ENCODE measurements around the gene FAM171A2.
"Not testable (repeated sequence)": the region's sequence is repeated elsewhere in the genome, so short reads cannot be mapped to it uniquely, and the experiment has no call there.

Gene FAM171A2

DNA sequence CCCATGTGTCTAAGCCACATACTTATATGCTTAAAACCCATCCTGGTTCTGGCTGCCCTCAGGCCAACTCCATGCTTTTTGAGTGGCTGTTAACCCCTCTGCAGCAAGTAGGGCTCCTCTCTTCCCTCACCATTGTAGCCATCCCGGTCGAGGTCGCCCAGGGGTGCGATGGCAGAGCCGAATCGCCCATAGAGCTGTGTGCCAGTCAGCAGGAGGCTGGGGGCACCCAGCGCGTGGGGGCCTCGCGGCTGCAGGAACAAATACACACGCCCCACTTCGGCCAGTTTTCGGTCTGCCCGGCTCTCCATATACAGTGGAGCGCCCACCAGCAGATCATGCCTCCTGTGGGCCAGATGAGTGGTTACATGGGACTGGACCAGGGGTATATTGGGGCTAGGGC, 19.7 kb upstream of the FAM171A2 start:
- FAIRE-seq: no peak

DNA sequence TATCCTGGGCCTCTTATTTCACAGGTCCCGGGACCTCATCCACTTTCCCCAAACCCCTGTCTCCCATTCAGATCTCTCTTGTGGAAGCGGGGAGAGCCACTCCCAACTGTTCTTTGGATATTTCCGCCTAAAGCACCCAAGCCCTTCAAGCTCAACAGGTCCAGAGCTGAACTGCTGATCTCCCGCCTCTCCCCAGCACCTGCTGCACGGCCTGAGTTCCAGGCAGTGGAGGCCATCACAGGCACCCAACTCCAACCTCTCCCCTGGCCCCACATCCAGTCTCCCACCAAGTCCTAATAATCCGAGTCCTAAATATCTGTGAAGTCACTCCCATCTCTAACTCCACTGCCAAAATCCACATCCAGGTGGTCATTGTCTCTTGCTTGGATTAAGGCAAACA, 19.3 kb upstream of the FAM171A2 start:
- FAIRE-seq: no peak

DNA sequence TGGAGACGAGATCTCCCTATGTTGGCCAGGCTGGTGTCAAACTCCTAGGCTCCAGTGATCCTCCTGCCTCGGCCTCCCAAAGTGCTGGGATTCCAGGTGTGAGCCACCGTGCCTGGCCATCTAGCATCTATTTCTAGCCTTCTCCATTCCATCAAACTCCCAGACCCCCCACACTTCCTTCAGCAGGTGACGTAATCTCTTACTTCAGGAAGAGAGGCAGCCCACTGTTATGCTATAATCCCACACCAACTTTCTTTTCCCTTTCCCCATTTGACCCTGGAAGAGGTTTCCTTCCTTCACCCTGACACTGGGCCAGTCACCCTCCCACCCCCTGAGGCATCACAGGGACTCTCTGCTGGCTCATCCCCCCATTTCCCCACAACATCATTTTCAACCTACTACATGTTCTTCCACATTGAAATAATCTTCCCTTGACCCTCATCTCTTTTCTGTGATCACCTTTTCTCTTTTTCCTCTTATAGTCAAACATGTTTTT, 18.2 kb upstream of the FAM171A2 start:
- no peak for FAIRE-seq

DNA sequence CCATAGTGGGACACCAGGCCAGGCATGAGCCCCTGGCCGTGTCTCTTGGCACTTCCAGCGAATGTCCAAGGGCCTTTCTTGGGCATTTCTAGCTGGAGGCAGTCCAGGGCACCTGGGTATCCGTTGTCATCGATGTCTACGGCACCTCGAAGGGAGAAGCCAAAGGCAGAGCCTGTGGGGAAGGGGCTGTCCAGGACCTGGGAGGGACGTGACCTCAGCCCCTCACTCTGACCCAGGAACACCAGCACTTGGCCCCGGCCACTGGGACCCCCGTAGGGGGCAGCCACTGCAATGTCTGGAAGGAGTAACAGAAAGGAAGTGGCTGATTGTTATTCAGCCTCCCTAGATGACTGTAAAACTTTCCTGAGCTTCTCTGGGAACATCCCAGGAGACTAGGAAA, 17.1 kb upstream of the FAM171A2 start:
- FAIRE-seq: no peak

DNA sequence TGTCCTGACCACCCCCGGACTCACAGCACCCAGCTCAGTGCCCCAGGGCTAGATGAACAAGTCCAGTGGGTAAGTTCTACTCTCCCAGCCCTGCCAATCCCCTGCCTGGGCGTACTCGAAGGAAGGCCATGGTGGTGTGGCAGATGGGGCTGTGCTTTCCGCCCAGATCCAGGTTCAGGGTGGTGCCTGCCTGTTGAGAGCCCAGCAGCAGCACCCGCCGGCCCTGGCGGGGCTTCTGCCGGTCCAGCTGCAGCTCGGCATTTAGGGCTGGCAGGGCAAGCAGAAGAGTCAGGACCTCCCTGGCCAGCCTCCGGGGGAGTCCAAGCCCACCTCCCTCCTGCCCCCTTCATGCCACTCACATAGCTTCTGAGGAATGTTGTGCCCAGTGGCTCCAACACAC, 16.2 kb upstream of the FAM171A2 start:
- FAIRE-seq: no peak

DNA sequence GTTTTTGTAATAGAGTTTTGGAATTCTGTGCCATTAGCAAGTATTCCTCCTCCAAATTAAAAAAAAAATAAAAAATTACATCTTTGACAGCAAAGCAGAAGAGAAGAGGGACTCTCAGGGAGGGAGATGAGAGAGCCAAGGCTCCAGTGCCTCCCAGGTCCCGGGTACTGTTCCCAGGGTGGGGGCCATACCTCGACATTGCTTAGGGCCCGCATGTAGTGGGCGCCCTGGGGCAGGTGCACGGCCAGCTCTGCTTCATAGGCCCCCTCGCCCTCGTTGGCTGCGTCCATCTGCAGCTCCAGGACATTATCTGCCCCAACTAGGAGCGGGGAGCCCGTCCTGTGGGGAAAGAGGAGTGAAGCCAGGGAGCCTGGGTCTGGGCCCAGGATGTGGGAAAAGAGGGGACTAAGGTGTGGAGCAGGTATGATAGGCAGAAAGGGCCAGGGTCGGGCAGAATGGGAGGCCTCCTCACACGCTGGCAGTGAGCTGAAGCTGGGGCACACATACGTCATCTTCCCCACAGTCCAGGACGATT, 14.6 kb upstream of the FAM171A2 start:
- FAIRE-seq: no peak

DNA sequence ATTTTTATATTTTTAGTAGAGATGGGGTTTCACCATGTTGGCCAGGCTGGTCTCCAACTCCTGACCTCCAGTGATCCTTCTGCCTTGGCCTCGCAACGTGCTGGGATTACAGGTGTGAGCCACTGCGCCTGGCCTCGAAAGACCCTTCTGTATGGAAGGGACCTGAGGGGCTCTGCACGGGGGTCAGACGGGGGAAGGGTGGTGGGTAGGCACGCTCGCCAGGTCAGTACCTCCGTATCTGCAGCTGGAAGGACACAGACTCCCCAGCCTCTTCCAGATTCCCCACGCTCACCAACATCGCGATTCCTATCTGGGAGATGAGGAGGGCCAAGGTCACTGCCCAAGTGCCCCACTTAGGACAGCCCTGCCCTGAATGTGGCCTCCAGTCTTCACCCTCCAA, 13.1 kb upstream of the FAM171A2 start:
- FAIRE-seq: no peak

DNA sequence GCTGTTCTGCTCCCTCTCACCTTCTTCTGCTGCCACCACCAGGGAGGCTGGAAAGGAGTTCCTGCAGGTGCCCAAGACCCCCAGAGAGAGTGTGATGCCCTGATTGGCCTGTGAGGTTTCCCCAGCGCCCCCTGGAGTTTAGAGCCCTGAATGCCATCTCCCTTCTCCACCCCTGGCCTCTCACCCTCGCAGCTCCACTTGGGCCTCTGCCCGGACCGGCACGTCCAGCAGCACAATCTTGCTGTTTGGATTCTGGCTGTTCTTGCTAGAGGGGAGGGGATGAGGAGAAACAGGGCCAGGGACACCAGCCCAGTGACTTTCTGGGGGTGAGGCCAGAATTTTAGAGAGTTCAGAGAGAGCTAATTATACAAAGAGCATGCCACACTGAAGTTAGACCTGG, 12.5 kb upstream of the FAM171A2 start:
- FAIRE-seq: no peak

DNA sequence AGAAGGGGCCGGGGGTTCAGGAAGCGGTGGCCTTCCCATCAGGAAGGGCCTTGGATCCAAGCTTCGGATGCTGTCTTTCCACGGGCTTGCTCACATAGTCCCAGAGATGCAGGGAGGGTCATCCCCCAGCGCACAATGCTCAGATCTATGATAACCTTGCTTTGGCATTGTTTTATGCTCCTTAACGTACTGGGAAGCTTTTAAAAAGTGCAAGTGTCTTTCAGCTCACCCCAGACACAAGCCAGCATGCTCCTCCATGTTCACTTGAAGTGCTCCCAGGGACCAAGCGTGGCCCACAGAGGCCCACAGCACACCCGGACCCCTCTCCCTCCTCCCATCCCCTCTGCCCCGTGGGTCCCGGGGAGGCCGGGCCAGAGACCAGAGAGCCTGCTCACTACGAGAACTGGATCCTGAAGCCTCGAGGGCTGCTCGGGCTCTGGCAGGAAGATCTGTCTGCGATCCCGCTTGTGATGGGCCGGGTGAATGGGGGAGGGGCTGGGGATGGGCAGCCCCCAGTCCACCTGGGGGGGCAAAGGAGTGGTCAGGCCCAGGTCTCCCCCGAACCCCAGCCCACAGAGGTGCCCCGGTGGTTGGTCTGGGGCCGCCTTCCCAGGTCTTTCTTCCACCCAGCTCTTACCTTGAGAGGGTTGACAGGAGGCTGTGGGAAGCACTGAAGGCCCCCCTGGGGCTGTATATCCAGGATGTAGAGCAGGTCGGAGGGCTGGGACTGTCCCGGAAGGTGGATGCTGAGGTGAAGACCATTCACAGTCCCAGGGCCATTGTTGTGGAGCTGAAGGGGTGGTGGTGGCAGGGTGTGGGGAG, 11.8 kb upstream of the FAM171A2 start:
- no peak for FAIRE-seq

DNA sequence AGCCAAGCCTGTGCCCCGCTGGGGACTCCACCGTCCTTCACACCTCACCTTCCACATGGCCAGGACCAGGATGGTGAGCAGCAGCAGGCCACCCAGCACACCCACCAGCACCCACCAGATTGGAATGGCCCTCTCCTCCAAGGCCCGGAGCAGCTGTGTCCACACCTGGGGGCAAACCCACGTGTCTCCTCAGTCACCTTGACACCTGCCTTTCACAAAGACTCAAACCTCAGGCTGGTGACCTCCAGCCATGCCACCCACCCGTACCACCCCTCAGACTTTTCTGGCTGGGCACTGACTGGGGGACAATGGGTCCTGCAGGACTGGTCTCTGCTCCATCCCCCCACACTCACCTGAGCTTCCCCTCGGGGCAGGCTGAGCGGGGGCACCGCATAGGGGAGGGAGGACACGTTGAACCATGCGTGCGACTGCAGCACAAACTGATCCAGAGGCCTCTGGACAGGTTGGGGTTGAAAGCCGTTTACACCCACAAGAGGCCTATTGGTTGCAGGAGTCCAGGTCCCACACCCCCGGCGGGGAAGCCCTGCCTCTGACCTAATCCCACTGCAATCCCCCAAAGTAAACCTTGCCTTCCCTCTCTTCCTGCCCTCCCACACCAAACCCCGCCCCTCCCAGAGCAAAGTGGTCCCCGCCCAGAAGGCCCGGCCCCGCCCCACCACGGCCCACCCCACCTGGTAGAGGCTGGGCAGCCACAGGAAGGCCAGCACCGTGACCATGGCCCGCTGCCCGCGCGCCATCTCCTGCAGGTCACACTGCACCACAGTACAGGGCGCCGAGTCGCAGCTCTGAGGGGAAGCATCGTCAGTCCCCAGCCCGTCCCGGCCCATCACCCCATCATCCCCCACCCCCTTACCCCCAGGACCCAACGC, 10.9 kb upstream of the FAM171A2 start:
- FAIRE-seq: no peak

DNA sequence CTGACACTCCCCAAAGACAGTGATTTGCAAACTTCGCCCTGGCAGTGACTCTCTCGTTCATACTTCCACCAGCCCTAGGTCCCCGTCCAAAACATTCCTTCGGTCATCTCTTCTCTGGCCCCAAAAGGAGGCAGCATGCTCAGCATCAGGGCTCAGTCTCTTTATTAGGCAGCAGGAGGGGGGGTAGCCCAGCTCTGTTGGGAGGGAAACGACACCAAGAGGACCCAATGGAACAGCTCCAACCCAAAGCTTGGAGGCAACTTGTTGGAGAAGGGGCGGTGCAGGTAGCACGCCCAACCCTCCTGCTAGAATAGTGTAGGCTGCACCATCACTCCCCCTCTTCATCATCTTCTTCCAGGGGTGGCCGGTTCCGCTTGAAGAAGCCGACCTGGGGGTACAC, 8.4 kb upstream of the FAM171A2 start:
- FAIRE-seq: no peak

DNA sequence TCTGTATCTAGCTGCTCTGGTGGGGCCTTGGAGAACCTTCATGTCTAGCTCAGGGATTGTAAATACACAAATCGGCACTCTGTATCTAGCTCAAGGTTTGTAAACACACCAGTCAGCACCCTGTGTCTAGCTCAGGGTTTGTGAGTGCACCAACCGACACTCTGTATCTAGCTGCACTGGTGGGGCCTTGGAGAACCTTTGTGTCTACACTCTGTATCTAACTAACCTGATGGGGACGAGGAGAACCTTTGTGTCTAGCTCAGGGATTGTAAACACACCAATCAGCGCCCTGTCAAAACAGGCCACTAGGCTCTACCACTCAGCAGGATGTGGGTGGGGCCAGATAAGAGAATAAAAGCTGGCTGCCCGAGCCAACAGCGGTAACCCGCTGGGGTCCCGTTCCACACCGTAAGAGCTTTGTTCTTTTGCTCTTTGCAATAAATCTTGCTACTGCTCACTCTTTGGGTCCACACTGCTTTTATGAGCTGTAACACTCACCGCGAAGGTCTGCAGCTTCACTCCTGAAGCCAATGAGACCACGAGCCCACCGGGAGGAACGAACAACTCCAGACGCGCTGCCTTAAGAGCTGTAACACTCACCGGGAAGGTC, 5.9 kb upstream of the FAM171A2 start:
- FAIRE-seq: not testable (repeated sequence)

DNA sequence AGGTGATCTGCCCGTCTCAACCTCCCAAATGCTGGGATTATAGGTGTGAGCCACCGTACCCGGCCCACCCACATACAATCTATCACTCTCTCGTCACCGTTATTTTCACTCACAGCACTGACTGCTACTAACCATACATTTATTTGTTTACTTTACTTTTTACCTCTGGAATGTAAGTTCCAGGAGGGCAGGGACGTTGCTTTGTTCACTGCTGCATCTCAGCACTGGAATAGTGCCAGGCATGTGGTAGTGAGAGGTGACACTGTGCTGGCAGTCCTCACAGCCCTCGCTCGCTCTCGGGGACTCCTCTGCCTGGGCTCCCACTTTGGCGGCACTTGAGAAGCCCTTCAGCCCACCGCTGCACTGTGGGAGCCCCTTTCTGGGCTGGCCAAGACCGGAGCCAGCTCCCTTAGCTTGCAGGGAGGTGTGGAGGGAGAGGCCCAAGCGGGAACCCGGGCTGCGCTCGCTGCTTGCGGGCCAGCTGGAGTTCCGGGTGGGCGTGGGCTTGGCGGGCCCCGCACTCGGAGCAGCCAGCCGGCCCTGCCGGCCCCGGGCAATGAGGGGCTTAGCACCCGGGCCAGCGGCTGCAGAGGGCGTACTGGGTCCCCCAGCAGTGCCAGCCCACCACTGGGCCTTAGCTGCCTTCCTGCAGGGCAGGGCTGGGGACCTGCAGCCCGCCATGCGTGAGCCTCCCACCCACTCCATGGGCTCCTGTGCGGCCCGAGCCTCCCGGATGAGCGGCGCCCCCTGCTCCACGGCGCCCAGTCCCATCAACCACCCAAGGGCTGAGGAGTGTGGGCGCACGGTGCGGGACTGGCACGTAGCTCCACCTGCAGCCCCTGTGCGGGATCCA, 5.0 kb upstream of the FAM171A2 start:
- FAIRE-seq: not testable (repeated sequence)

DNA sequence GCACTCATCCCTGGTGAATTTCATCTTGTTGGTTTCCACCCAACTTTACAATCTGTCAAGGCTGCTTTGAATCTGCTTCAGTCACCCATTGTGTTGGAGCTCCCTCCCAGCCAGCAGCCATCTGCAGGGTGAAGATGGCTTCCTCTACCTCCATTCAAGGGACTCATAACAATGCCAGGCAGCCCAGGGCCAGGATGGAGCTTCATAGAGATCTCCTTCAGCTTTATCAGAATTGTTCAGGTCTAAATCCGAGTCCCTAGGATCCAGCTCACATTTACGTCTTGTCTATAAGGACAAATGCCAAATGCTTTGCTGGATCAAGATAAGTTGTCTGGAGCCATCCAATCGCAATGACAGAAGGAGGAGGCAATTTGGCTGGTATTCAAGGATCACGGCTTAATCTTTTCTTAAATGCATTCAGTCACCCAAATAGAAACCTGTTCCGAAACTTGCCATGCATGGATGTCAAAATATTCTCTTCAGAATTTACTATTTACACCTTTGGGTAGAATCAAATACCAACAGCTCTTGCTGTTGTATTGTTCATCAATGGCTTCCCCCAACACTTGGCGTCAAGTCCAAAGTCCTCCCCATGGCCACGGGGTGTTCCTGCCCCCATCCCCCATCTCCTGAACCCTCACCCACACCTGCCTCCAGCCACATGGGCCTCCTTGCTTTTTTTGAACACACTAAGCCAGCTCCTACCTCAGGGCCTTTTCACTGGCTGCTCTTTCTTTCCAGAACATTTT, 3.8 kb upstream of the FAM171A2 start:
- no peak for FAIRE-seq

DNA sequence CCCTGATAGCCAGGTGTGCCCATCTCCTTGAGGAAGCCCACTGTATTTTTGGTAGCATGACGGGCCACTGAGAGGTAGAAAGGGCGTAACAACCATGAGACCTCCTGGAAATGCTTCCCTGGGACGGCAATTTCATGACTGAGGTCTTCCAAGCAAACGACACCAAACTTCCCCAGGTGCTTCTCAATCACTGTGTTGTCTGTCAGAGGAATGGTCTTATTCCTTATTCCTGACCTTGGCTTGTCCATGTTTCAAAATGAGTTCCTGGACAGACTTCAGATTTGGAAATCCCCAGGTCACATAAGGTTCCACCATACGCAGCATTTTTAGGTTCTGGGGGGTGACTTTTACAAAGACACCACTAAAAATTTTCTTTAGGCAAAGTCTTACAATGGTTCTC, 1.4 kb upstream of the FAM171A2 start:
- FAIRE-seq: not testable (repeated sequence)

DNA sequence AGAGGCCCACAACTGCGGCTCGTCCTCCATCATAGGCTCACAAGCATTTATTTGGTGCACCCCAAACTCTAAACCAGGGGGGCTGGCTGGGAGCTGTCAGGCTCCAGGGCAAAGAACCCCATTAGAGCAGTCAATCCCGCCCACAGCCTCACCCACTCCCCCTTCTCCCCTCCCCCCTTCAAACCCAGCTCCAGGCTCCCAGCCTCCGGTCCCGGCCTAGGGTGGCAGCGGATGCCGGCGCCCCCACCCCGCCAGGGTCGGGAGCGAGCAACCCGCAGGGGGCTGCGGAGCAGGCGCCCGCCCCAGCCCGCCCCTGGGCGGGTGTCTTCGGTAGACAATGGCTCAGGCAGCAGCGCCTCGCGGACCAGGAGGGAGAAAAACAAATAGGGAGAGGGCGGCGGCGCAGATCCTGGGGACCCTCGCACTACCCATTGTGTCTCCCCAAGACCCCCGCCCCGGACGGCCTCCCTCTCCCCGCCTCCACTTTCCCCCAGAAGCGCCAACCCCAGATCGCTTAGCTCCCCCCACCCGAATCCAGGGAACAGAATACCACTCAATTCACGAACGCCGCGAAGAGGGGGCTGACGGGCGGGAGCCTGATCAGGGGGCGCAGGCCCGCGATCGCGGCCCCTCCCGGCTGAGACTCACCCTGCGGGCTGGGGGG, 572 bp downstream of the FAM171A2 start:
- no peak for FAIRE-seq

DNA sequence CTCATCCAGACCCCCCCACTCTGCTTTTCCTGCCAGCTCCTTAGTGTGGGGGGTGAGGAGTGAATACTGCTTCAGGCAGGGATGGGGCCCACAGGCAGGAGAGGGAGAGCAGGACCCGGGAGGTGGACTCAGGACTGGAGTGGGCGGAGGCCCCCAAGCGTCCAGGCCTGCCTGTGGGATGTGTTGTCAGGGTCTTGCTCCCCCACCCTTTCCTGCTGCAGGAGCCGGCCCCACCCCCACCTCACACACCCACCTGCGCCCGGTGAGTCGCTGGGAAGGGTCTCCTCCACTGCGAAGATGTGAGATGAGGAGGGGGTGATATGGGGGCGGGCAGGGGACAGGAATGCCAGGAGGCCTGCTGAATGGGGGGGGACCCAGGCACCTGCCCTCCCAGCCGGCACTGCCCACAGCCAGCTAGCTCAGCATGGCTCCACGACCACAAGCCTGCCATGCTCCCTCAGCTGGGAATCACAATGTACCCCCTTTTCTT, 1.1 kb downstream of the FAM171A2 start:
- no peak for FAIRE-seq

DNA sequence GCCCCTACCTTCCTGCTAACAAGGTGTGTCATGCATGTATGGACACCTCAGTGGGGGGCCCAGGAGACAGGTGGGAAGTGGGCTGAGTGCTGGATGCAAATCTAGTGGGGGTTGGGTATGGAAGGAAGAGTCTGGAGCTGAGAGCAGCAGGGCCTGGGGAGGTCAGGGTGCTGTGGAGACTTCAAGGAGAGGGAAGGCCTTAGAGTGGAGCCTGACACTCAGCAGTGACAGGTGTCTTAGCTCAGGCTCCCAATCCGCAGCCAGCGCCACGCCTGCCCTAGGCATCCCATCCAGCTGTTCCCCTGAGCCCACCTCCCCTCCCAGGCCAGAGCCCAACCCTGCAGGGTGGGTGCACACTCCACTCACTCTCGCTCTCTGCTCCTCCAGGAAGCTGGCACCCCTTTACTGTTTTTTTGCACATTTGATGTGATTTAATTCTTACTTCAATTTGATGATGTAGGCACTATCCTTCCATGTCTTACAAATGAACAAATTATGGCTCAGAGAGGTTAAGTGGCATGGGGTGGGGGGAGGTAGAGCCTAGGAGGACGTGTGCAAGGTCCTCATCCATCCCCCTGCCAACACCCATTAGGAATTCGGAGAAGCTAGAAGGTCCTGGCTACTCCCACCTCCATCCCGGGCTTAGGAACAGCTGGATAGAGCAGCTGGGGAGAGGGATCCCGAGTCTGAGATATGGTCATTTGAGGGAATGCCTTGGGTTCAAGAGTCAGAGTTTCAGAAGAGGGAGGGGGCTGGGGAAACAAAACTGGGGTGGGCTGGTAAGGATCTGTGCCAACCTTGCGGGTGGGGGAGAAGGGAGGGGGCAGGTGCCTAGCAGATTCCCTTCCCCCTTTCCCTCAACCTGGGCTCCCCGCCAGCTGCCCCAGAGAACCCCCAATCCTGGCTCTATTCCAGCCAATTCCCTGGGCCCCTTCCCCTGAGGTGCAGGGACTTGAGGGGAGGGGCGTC, 2.1 kb downstream of the FAM171A2 start:
- no peak for FAIRE-seq

DNA sequence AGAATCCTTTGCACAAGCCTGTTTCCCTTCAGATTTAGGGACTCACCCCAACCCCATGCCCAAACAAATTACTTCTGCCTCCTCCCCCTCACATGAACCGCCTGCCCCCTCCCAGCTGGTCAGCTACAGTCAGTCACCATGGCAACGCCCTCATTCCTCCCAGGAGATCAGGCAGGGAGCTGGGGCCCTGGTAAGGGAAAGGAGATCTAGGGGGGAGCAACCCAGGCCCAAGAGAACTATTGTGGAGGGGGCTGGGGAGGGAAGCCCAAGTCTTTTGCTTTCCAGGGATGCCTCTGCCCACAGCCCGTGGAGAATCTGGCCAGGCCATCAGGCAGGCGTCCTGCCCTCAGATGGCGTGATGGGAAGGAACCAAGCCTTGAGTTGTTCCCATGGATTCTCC, 2.8 kb downstream of the FAM171A2 start:
- no peak for FAIRE-seq

DNA sequence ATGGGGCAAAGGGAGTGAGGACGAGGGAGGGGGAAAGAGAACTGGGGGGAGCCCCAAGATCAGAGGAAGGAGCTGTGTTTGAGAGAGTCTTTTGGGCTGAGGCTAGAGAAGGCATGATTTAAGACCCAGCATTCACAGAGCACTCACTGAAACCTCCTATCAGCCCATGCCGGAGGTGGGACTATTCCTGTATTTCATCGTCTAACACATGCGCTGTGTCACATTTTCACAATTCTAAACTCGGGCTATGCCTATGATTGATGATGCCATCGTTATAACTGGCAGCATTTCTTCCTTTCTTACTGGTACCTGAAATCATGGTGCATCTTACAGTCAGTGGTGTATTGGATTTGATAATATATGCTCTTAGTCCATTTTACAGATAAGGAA, 3.5 kb downstream of the FAM171A2 start:
- FAIRE-seq: no peak
